Globus pallidus (tissue), 1 donor: Measurements from ENCODE around the gene ATP5F1D.
"Not testable (repeated sequence)": the region's sequence is repeated elsewhere in the genome, so short reads cannot be mapped to it uniquely, and the experiment has no call there.

Source experiments
- DNase-seq: peaks from one replicate; pipeline ENCODE4 v3.0.0-alpha.2; 2015; ENCODE audit warnings: low spot score

The ATP5F1D gene

GRCh38 chr19:1233115-1233667 lies 8.4 kb upstream of the ATP5F1D start:
- no peak for DNase-seq

DNA sequence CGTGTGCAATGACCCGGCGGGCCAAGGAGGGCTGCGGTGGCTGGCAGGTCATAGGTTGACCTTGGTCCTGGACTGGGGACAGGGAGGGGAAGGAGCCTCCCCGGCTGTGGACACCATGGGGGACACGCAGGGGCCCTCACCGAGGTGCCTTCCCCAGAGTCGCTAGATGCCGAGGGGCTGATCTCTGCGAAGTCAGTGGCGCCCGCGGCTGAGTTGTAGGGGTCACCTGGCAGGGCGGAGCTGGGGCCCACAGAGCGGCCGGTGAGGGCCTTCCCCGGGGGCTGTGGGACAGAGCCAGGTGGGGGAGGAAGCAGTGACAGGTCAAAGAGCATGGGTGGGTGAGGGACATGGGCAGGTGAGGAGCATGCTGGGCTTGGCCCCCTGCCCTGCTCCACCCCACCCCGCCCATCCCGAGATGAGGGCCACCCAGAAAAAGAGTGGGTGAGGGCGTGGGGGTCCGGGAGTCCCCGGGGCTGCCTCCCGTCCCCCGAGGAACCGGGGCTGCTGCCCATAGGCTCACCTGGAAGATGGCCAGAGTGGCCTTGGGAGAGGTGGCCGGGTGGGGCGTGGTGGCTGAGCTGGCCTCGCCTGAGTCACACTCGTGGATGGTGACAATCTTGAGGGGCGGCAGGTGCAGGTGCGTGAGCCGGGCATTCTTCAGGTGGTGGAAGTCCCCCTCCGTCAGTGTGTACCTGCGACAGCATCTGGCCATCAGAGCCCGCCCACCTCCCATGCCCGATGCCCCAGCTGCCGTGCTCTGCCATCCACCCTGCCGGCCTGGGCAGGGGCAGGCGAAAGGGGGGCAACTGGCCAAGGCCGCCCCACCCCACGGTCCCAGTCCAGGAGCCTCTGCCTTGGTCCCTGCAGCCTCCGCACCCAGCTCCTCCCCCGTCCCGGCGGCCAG lies 7.2 kb upstream of the ATP5F1D start:
- DNase-seq = no peak

GRCh38 chr19:1234955-1235380 lies 6.6 kb upstream of the ATP5F1D start:
- DNase-seq = no peak

- DNase-seq = no peak
Observed at GRCh38 chr19:1235625-1236538, 5.7 kb upstream of the ATP5F1D start.

- DNase-seq = no peak
Observed at GRCh38 chr19:1236576-1236975, 5.0 kb upstream of the ATP5F1D start.

GRCh38 chr19:1237027-1237659 lies 4.4 kb upstream of the ATP5F1D start:
- DNase-seq = no peak

- no peak for DNase-seq
Observed at GRCh38 chr19:1237754-1238368, 3.7 kb upstream of the ATP5F1D start, which contains the start of gene CBARP. Gene CBARP, minus strand, starts transcription at chr19:1238005. Its CDS starts 1,905 bp downstream, at chr19:1236100.

GRCh38 chr19:1238369-1239303 lies 2.9 kb upstream of the ATP5F1D start:
- DNase-seq = no peak

- DNase-seq = no peak
Observed at GRCh38 chr19:1239420-1239795, 2.1 kb upstream of the ATP5F1D start.

DNA sequence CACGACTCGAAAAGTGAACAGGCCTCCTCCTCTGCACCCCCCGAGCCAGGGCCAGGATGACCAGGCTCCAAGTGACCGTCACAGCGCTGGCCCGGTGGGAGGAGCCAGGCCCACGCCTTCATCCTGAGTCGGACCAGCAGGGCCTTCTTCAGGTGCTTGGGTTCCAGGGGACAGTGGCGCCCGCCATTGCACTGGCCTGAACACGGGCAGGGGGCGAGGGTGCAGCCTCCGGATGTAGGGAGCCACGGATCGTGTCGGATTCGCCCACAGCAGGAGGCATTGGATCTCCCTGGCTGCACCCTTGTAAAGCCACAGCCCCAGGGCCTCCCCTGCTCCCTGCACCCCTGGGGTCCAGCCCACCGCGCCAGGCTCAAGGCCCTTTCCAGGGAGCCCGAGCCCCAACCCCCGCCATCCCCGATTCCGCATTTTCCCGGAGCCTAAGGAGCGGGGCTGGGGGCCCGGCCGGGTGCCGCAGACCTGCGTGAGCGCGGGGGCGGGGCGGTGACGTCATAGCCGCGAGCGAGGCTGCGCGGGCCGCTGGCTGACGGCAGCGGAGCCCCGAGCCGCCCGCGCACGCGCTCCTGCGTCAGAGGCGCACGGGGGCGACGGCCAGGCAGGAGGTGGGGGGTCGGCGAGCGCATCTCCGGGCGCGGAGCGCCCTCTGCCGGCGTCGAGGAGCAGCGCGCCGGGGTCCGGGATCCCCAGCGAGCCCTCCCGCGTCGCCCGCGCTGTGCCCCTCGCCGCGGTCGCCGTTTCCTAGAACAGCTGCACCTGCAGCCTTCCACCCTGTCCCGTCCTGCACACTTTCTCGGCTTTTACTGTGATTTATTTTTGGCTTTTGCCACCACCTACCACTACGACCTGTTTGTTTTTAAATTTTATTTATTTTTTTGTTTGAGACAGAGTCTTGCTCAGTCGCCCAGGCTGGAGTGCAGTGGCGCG lies 1.5 kb upstream of the ATP5F1D start:
- peak; percentile 86 for DNase-seq

GRCh38 chr19:1240925-1241324 lies 626 bp upstream of the ATP5F1D start:
- DNase-seq = no peak

GRCh38 chr19:1243768-1244692 lies 2.5 kb downstream of the ATP5F1D start:
- DNase-seq = peak; percentile 86

DNA sequence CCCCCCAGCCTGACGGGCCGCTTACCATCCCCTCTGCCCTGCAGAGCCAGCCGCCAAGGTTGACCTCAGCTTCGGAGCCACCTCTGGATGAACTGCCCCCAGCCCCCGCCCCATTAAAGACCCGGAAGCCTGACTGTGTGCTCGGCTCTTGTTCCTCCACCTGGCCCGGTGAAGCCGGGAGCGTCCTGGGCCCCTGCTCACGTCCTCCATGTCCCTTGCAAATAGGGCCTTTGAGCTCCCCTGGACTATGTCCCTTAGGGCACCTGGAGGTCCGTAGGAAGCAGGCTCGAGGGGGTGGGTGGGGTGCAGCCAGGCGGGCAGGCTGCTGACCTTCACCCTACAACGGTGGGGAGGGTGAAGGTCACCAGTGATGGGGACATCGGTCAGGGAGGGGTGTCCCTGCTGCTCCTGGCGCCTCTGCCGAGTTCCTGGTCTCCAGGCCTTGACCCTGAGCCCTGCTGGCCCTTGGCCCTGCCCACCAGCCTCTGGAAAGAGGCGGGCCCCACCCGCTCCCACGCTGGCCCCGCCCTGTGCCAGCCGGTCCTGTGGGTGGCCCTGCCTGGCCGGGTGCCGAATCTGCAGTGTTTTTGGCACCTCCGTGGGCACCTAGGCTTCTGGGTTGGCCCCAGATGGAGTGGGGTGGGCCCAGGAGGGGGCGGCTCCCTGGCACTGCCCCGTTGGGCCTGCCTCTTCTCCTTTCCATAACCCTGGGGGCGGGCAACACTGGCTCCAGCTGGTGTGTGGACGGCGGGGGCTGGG lies 3.3 kb downstream of the ATP5F1D start:
- no peak for DNase-seq

DNA sequence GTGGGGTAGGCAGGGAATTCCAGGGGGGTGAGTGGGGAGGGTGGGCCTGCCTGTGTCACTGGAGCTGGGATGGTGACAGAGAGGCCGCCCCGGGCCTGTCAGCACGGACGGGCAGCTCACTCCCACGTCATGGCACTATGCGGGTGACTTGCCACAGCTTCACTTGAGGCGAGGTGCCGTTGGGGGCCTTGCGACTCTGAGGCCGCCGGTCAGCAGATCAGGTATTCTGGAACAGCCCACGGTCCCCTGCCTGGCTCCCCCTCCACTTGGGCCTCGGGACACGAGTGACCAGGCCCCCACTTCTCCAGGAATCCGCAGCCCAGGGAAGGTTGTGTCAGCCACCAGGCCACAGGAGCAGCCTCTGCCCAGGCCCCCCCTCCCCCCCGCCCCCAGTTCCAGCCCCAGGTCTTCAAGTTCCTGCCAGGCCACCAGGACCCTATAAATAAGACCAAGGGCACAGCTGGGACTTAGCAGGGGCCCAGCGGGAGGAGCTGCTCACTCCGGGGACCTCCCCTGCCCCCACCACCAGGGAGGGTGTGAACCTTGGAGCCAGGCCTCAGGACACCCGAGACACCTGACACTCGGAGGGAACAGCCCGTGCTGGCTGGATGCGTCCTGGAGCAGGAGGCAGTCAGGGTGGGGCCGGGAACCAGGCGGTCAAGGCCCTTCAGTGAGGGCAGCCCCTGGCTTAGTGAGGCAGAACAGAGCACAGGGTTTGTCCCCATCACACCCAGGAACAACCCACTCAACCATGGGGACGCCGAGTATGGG lies 4.1 kb downstream of the ATP5F1D start:
- DNase-seq = no peak

GRCh38 chr19:1246265-1247087 lies 4.9 kb downstream of the ATP5F1D start:
- not testable (repeated sequence) for DNase-seq

- no peak for DNase-seq
Observed at GRCh38 chr19:1247748-1248138, 6.2 kb downstream of the ATP5F1D start.
